GM21737 (cell line): ENCODE results near the gene C1orf232.

ENCODE experiments used
- ATAC-seq: cut with Tn5 transposase; IDR thresholded peaks from one replicate; pipeline ENCODE4 v1.9.1; 2021; ENCODE audit warnings: mild to moderate bottlenecking, moderate library complexity; ENCODE audit not compliant: unreplicated experiment

The C1orf232 gene

GRCh38 chr1:26180010-26180506 lies 11.3 kb upstream of the C1orf232 start:
- no peak for ATAC-seq

GRCh38 chr1:26177182-26177684 lies 8.5 kb upstream of the C1orf232 start, which contains the start of gene CNKSR1:
CNKSR1 (plus strand) TSS chr1:26177491; CDS start chr1:26177548, 57 bp downstream.
- ATAC-seq, result no peak

GRCh38 chr1:26175346-26175745 lies 6.6 kb upstream of the C1orf232 start:
- ATAC-seq, result no peak

- ATAC-seq, result no peak
Measured at GRCh38 chr1:26171084-26172072, 2.6 kb upstream of the C1orf232 start, which contains the start of gene ZNF593OS. ZNF593OS (minus strand) TSS chr1:26171832; CDS start chr1:26171661, 171 bp downstream.

- no peak for ATAC-seq
Measured at GRCh38 chr1:26170472-26170821, 1.7 kb upstream of the C1orf232 start.

- peak; percentile 93 for ATAC-seq
Measured at GRCh38 chr1:26169669-26170471, 1.1 kb upstream of the C1orf232 start, which contains the start of gene ZNF593. ZNF593 (plus strand) TSS chr1:26169908; CDS start chr1:26169984, 76 bp downstream.

GRCh38 chr1:26169198-26169554 lies 413 bp upstream of the C1orf232 start:
- no peak for ATAC-seq

GRCh38 chr1:26166719-26167281 lies 2.0 kb downstream of the C1orf232 start:
- ATAC-seq, result no peak

- ATAC-seq, result no peak
Measured at GRCh38 chr1:26164861-26165842, 3.6 kb downstream of the C1orf232 start.

GRCh38 chr1:26164036-26164860 lies 4.5 kb downstream of the C1orf232 start:
- ATAC-seq, result no peak

GRCh38 chr1:26163684-26164035 lies 5.1 kb downstream of the C1orf232 start:
- ATAC-seq, result no peak

GRCh38 chr1:26162220-26162709 lies 6.5 kb downstream of the C1orf232 start:
- no peak for ATAC-seq

- ATAC-seq, result no peak
Measured at GRCh38 chr1:26161415-26162219, 7.1 kb downstream of the C1orf232 start.

GRCh38 chr1:26160527-26161414 lies 8.0 kb downstream of the C1orf232 start:
- ATAC-seq, result no peak

- ATAC-seq, result no peak
Measured at GRCh38 chr1:26159743-26160039, 9.1 kb downstream of the C1orf232 start.

- ATAC-seq, result no peak
Measured at GRCh38 chr1:26158908-26159742, 9.6 kb downstream of the C1orf232 start, which contains the start of gene FAM110D. FAM110D (plus strand) TSS chr1:26159079; CDS start chr1:26161292, 2,213 bp downstream.
